Right atrium auricular region (tissue), 2 donors: ENCODE measurements around the gene CHRM1. TPM values are rescaled to one million over a fixed set of nuclear protein-coding genes. Genes with fewer than 3 reads are reported as not detected.

ENCODE experiments used
- DNase-seq: peaks from one replicate; pipeline ENCODE4 v3.0.0-alpha.2; 2019; ENCODE audit warnings: low spot score
- H3K27ac ChIP-seq, 2 donors: fragments of 200-600 bp; sonication (generic); 1 replicate in 1 of 2; 2 replicates in 1 of 2; pipeline ENCODE4 v1.5.1; 2016 to 2019
- H3K27me3 ChIP-seq, 2 donors: fragments of 200-600 bp; sonication (generic); one replicate each; pipeline versions ENCODE4 v1.5.1 to v1.6.0; 2017 to 2019
- H3K36me3 ChIP-seq: fragments of 200-600 bp; sonication (generic); one replicate; pipeline ENCODE4 v1.5.1; 2016
- H3K4me1 ChIP-seq, 2 donors: fragments of 200-600 bp; sonication (generic); one replicate each; pipeline versions ENCODE4 v1.5.1 to v1.6.0; 2017 to 2019
- H3K4me3 ChIP-seq, 2 donors: fragments of 200-600 bp; sonication (generic); 1 replicate in 1 of 2; 2 replicates in 1 of 2; pipeline ENCODE4 v1.5.1; 2017 to 2019; ENCODE audit warnings: mild to moderate bottlenecking in 1 of 2, moderate library complexity in 1 of 2
- H3K9me3 ChIP-seq, 2 donors: fragments of 200-600 bp; sonication (generic); one replicate each; pipeline ENCODE4 v1.5.1; 2019
- total RNA-seq, 2 donors: library from RNA; depleted of rRNA; stranded (reverse); fragments of >200 nt; gene quantifications; one replicate each; pipeline ENCODE4 v1.1.0, GENCODE V29; 2016
- TF ChIP-seq, protein P1 (sequence below), 2 donors: fragments of 200-600 bp; sonication (generic); IDR thresholded peaks; one replicate each; pipeline ENCODE4 v1.5.1; 2019; ENCODE audit warnings: antibody characterized with exemption in 2 of 2

CHRM1 gene
- total RNA-seq, 2 donors from 2014 or later = not detected

DNA sequence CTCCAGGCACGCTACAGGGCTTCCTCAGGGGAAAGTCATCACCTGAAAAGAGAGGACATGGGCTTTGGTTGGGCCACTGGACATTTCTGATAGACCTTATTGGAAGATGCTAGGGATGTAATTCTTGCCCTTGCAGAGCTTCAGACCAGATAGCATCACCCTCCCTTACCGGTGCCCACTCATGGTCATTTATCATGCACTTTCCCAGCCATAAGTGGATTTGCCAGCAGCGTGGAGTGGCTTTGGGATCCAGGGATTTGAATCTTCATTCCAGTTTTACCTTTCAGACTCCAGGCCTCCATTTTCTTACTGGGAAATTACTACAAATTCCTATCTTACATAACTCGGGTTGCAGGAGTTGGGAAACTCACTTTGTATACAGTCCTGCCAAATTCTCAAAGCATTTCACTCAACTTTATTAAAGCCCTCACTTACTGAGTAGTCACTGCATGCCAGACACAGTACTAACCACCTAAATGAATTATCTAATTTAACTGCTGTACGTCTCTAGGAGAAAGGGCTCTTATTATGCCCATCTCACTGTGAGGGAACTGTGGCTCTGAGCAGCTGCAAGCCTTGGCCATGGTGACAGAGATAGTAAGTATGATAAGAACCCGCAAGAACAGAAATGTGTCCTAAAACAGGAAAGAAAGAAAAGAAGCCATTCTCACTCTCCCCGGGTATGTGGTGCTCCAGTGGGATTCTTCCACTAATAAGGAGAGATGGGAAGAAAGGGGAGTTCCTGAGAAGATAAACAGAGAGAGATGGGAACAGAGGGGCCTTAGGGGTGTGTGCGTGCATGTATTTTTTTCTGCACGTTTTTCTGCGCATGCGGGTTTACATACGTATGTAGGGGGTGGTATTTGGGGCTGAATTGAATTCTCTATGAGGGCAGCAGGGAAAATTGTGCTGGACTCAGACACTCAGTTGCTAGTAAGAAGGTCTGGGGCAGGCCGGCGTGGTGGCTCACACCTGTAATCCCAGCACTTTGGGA is 9.7 kb downstream of the CHRM1 start:
- Histone ChIP-seq H3K9me3 (no peaks in the 10 kb centered on the region), H3K4me1 (peaks cover 0 to 14% of the 10 kb centered on the region in 2 donors), H3K27me3 (no peaks in the 10 kb centered on the region), H3K27ac (no peak overlapping the region), H3K4me3 (no peak overlapping the region), H3K36me3 (no peaks in the 10 kb centered on the region)
- DNase-seq = no peak
- TF ChIP-seq, protein P1, sequence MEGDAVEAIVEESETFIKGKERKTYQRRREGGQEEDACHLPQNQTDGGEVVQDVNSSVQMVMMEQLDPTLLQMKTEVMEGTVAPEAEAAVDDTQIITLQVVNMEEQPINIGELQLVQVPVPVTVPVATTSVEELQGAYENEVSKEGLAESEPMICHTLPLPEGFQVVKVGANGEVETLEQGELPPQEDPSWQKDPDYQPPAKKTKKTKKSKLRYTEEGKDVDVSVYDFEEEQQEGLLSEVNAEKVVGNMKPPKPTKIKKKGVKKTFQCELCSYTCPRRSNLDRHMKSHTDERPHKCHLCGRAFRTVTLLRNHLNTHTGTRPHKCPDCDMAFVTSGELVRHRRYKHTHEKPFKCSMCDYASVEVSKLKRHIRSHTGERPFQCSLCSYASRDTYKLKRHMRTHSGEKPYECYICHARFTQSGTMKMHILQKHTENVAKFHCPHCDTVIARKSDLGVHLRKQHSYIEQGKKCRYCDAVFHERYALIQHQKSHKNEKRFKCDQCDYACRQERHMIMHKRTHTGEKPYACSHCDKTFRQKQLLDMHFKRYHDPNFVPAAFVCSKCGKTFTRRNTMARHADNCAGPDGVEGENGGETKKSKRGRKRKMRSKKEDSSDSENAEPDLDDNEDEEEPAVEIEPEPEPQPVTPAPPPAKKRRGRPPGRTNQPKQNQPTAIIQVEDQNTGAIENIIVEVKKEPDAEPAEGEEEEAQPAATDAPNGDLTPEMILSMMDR (IDR thresholded peaks at IDR 0.05) = no peak

DNA sequence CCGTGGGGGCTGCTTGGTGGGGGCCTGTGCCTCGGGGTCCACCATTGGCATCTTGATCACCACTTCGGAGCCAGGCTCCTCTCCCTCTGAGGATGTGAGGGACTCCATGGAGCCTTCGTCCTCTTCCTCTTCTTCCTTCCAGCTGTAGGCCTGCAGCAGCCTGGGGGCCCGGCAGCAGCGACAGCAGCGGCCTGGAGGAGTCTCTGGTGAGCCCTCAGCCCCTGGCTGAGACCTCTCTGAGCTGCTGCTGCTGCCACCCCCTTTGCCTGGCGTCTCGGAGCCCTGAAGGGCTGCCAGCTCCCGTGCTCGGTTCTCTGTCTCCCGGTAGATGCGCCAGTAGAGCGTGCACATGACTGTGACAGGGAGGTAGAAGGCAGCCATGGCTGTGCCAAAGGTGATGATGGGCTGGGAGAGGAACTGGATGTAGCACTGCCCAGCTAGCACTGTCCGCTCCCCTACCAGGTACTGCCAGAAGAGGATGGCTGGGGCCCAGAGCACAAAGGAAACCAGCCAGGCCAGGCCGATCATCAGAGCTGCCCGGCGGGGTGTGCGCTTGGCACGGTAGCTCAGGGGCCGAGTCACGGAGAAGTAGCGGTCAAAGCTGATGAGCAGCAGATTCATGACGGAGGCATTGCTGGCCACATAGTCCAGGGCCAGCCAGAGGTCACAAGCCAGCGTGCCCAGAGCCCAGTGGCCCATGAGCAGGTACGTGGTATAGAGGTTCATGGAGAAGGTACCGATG is 10.9 kb downstream of the CHRM1 start:
- H3K27ac ChIP-seq = no peak overlapping the region
- H3K4me1 ChIP-seq = peaks cover 0 to 22% of the 10 kb centered on the region in 2 donors
- TF ChIP-seq, protein P1 (IDR thresholded peaks at IDR 0.05) = no peak
- H3K9me3 ChIP-seq = no peaks in the 10 kb centered on the region
- DNase-seq = no peak
- H3K27me3 ChIP-seq = no peaks in the 10 kb centered on the region
- H3K36me3 ChIP-seq = no peaks in the 10 kb centered on the region
- H3K4me3 ChIP-seq = no peak overlapping the region

DNA sequence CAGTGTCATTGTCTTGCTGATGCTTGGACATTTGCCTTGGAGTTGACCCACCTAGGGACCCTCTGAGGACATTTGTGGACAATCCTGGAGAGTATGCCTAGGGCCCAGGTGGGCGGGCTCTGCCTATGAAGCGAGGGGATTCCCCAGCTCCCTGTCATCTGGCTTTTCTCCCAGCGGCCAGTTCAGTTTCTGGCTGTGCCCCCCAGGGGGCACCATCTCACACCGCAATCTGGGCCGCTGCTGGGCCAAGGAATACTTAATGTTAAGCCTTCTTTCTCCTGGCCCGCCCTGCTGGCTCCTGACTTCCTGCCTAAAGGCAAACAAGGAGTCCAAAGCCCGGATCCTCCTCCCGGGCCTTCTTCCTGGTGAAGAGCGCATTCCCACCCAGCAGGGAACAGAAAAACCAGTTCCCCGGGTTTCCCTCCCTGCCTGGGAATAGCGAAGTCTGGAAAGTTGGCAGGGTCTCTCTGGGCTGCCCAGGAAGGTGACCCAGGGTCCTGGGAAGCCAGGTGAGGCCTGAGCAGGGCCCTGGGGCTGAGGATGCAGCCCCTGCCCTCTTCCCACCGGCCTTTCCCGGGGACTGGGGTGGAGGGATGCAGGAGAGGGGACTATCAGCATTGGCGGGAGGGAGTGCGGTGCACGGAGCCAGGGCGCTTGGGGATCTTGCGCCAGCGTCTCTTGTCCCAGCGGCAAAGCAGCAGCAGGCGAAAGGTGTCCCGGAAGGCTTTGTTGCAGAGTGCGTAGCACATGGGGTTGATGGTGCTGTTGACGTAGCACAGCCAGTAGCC is 11.9 kb downstream of the CHRM1 start:
- peak; percentile 80 for DNase-seq
- Histone ChIP-seq H3K9me3 (no peaks in the 10 kb centered on the region), H3K4me3 (no peak overlapping the region), H3K27ac (peak overlapping the region; percentile 0 to 22), H3K4me1 (peaks cover 0 to 22% of the 10 kb centered on the region in 2 donors), H3K36me3 (no peaks in the 10 kb centered on the region), H3K27me3 (no peaks in the 10 kb centered on the region)
- TF ChIP-seq, protein P1 (IDR thresholded peaks at IDR 0.05) = peak; percentile 40 to 69

DNA sequence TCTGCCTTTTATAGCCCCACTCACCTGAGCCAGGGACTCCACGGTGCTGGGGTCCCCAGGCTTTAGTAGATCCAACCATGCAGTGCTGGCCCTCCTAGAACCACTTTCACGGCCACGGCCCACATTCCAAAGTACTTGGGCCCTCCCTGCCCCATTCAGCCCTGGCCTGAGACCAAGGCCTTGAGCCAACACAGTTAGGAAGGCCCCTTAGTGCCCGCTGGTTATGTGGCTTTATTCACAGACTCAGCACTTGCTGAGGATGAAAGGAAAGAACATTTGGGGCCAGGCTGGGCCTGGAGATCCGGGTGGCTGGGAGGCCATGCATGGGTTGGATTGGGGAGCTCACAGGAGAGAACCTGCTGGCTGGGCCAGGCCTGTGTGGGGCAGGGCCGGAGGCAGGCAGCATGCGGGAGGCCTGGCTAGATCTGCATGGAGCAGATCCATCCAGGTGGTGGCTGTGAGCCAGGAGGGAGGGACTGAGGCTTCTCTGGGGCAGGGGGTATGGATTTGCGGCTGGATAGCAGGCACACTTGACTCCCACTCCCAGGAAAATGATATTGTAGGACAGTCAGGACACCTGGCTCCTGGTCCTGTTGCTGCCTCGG is 12.6 kb downstream of the CHRM1 start:
- Histone ChIP-seq H3K27ac (peak overlapping the region in 1 of 2 donors; percentile 0), H3K36me3 (no peaks in the 10 kb centered on the region), H3K9me3 (no peaks in the 10 kb centered on the region), H3K4me1 (peaks cover 0 to 22% of the 10 kb centered on the region in 2 donors), H3K27me3 (no peaks in the 10 kb centered on the region), H3K4me3 (no peak overlapping the region)
- no peak for DNase-seq
- TF ChIP-seq, protein P1 (IDR thresholded peaks at IDR 0.05) = no peak

DNA sequence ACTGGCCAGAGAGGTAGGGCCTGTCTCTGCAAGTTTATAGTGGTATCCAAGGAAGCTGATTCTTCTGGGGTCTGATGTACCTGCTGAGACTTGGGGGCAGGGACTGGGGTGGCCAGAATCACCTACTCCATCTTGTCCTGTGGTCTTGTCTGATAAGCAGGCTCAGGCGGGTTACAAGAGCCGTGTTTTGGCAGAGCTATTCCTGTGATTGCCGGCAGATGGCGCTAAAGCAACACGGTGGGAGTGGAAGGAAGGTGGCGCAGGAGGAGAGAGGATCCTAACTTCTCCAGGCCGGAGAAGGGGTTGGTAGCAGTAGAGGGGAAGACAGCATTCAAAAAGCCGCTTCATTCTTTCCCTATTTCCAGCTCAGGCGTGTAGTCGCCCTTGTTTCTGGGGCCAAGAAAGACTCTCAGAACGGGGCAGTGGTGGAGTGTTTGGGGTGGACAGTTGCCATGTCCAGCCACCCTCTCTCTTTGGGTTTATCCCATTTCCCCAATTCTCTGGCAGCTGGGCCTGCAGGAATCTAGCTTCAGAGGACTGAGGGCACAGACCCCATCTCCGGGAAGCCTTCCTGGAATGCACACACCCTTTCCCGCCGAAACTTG is 15.1 kb downstream of the CHRM1 start:
- Histone ChIP-seq H3K27me3 (no peaks in the 10 kb centered on the region), H3K4me1 (peaks cover 0 to 22% of the 10 kb centered on the region in 2 donors), H3K9me3 (no peaks in the 10 kb centered on the region), H3K36me3 (no peaks in the 10 kb centered on the region), H3K4me3 (no peak overlapping the region), H3K27ac (peak overlapping the region in 1 of 2 donors; percentile 54)
- DNase-seq = peak; percentile 87
- TF ChIP-seq, protein P1 (IDR thresholded peaks at IDR 0.05) = peak; percentile 94 to 100
